Calu3 (cell line): ENCODE data around the gene CRLF1. TPM values are rescaled to one million over a fixed set of nuclear protein-coding genes. Genes with fewer than 3 reads are reported as not detected.
A peak's percentile ranks its signal among the peaks of the same experiment; 100 is the strongest.

ENCODE experiments used
- BruUV-seq: library from RNA; stranded (reverse); fragments of 400-500 nt; replicated peaks from 2 replicates; lab custom pipeline; 2021; lab: Mats Ljungman, UMichigan
- CTCF ChIA-PET: fragments of 300-600 bp; sonication (Branson Sonifier 250); formaldehyde crosslinking; loops from one replicate; lab custom pipeline; 2022; ENCODE audit warnings: antibody characterized with exemption; lab: Charles Lee
- DNase-seq: peaks from one replicate; pipeline ENCODE4 v3.0.0; 2022
- H3K27ac Mint-ChIP-seq: one replicate; pipeline ENCODE4 v1.8.0; 2022; ENCODE audit warnings: mixed read lengths; ENCODE audit not compliant: unreplicated experiment
- H3K27me3 Mint-ChIP-seq: one replicate; pipeline ENCODE4 v1.8.0; 2022; ENCODE audit warnings: mixed read lengths; ENCODE audit not compliant: unreplicated experiment
- H3K36me3 Mint-ChIP-seq: one replicate; pipeline ENCODE4 v1.8.0; 2022; ENCODE audit warnings: mild to moderate bottlenecking, moderate library complexity, mixed read lengths; ENCODE audit not compliant: insufficient read depth, unreplicated experiment
- H3K4me1 Mint-ChIP-seq: one replicate; pipeline ENCODE4 v1.8.0; 2022; ENCODE audit warnings: mild to moderate bottlenecking, low read depth, mixed read lengths; ENCODE audit not compliant: unreplicated experiment
- H3K4me3 Mint-ChIP-seq: one replicate; pipeline ENCODE4 v1.8.0; 2022; ENCODE audit warnings: mild to moderate bottlenecking, low read depth, moderate library complexity, mixed read lengths; ENCODE audit not compliant: unreplicated experiment
- H3K9me3 Mint-ChIP-seq: one replicate; pipeline ENCODE4 v1.8.0; 2022; ENCODE audit warnings: low read depth, mixed read lengths; ENCODE audit not compliant: unreplicated experiment
- intact Hi-C: fragments of 100-400 bp; cut with micrococcal nuclease; formaldehyde crosslinking; loops from one replicate; pipeline ENCODE4 v1.10.0; 2022; ENCODE audit not compliant: unreplicated experiment
- total RNA-seq: library from RNA; stranded (reverse); gene quantifications from 2 replicates; pipeline ENCODE4 v1.2.3, GENCODE V29; 2022
- TF ChIP-seq, protein P1 (sequence below): fragments of 200-600 bp; IDR thresholded peaks from one replicate; pipeline ENCODE4 v1.8.0; 2022; ENCODE audit warnings: antibody characterized with exemption; ENCODE audit not compliant: unreplicated experiment

CRLF1 gene
- total RNA-seq, 1 experiment from 2014 or later: not detected

DNA sequence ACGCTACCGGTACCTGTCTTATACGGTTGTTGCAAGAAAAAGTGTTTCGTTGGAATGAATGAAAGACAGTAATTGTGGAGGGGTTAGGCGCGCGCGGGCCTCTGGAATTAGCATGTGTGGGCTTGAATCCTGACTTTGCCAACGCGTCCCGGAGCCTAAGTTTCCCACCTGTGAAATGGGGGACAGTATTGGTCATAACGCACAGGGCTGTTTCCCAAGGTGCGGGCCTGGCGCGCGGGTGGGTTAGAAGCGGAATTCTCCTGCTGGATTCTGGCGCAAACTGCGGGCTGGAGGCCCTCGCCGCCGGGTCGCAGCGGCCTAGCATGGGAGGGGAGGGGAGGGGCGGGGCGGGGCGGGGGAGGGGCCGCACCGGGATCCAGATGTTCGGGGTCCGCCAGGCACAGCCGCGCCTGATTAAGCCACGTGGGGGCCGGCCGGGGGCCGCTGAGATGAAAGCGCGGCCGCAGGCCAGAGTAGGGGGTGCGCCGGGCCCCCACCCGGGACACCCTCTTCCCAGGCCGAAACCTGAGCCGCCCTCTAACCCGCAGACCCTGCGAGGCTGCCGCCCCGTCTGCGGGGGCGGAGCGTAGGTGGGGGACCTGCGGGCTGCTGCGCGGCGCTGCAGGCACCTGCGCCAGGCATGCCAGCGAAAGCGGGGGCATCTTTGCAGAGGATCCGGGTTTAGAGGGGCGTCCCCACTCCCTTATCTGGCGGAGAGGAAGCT lies 4.9 kb upstream of the CRLF1 start:
- no TSS peak for BruUV-seq
- H3K4me3 Mint-ChIP-seq: peak overlapping the region; percentile 31

DNA sequence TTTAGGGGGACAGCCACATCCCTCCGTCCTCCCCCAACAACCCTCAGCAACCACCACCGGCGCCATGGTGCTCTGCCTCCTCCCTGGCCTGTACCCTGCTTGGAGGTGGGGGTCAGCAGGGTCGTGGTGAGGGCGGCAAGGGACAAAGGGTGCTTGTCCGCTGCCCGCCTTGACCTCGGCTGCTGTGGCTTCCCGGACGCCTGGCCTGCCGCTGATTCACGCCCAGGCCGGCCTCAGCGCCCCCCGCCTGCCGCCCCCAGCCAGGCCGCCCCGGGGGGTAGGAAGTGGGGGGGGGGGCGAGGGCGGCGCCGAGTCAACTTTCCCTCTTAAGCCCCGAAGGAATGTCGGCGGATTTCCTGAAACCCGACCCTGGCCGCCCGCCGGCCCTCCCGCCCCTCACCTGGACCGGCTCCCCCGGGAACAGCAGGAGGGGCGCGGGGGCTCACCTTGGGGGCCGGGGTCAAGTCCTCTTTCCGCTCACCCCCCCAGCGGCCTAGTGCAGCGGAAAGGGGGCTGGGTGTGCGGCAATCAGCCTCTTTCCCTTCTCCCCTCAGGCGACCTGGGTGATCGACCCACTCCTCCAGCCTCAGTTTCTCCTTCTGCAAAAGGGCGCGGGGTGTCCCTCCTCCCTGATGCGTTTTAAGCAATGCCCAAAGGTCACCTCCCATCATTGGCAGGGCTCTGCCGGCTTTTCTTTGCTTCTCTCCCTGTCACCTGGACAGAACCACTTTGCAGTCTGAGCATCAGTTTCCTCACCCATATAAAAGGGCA lies 4.1 kb upstream of the CRLF1 start:
- H3K9me3 Mint-ChIP-seq: no peaks in the 10 kb centered on the region
- peaks cover 85% of the 10 kb centered on the region for H3K27me3 Mint-ChIP-seq
- H3K27ac Mint-ChIP-seq: no peak overlapping the region
- peak overlapping the region; percentile 31 for H3K4me3 Mint-ChIP-seq
- H3K4me1 Mint-ChIP-seq: peaks cover 7% of the 10 kb centered on the region
- no TSS peak for BruUV-seq
- no peak for DNase-seq
- peaks cover 9% of the 10 kb centered on the region for H3K36me3 Mint-ChIP-seq
- CTCF ChIA-PET: no interaction called here
- intact Hi-C loops: no loop called here
- TF ChIP-seq, protein P1, sequence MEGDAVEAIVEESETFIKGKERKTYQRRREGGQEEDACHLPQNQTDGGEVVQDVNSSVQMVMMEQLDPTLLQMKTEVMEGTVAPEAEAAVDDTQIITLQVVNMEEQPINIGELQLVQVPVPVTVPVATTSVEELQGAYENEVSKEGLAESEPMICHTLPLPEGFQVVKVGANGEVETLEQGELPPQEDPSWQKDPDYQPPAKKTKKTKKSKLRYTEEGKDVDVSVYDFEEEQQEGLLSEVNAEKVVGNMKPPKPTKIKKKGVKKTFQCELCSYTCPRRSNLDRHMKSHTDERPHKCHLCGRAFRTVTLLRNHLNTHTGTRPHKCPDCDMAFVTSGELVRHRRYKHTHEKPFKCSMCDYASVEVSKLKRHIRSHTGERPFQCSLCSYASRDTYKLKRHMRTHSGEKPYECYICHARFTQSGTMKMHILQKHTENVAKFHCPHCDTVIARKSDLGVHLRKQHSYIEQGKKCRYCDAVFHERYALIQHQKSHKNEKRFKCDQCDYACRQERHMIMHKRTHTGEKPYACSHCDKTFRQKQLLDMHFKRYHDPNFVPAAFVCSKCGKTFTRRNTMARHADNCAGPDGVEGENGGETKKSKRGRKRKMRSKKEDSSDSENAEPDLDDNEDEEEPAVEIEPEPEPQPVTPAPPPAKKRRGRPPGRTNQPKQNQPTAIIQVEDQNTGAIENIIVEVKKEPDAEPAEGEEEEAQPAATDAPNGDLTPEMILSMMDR: no peak

More for the DNA sequence above, 4.9 kb upstream of the CRLF1 start:
- no peak overlapping the region for H3K27ac Mint-ChIP-seq
- no peaks in the 10 kb centered on the region for H3K9me3 Mint-ChIP-seq
- no peak for DNase-seq
- peaks cover 9% of the 10 kb centered on the region for H3K36me3 Mint-ChIP-seq
- TF ChIP-seq, protein P1: no peak
- H3K27me3 Mint-ChIP-seq: peaks cover 86% of the 10 kb centered on the region
- peaks cover 7% of the 10 kb centered on the region for H3K4me1 Mint-ChIP-seq
- intact Hi-C loops: no loop called here
- CTCF ChIA-PET: no interaction called here

DNA sequence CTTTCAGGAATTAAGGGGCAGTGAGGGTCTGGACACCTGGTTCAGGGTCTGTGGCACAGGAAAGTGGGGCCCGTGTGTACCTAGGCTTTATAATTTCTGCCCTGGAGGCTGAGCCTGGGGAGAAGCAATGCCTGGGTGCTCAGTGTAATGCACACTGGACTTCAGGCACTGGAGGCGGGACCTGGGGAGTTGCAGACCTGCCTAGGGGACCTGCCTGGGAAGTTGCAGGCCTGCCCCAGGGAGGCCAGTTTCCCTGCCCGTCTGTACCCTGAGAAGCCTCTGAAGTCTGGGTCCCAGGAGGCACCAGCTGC lies 3.6 kb upstream of the CRLF1 start:
- no TSS peak for BruUV-seq
- no peak overlapping the region for H3K27ac Mint-ChIP-seq
- CTCF ChIA-PET: no interaction called here

DNA sequence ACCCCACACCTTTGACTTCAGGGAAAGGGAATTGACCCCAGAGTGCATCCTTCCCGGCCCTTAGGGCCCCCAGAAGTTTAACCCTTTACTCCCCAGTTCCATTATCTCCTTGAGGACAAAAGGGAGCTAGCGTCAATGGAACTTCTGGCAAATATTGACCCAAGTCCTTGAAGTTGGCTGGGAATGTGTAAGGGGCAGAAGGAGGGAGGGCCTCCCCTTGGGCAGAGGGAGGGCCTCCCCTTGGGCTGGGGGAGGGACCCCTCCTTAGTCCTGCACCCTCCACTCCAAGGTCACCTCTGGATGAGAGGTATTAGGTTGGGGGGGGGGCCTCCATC lies 3.1 kb upstream of the CRLF1 start:
- H3K36me3 Mint-ChIP-seq: peaks cover 9% of the 10 kb centered on the region
- BruUV-seq: no TSS peak
- CTCF ChIA-PET: no interaction called here
- H3K27ac Mint-ChIP-seq: no peak overlapping the region
- H3K9me3 Mint-ChIP-seq: no peaks in the 10 kb centered on the region
- no peak overlapping the region for H3K4me3 Mint-ChIP-seq
- peaks cover 7% of the 10 kb centered on the region for H3K4me1 Mint-ChIP-seq
- TF ChIP-seq, protein P1: no peak
- no peak for DNase-seq
- intact Hi-C loops: no loop called here
- H3K27me3 Mint-ChIP-seq: peaks cover 85% of the 10 kb centered on the region

More for the DNA sequence above, 3.6 kb upstream of the CRLF1 start:
- Mint-ChIP-seq H3K36me3 (peaks cover 9% of the 10 kb centered on the region), H3K9me3 (no peaks in the 10 kb centered on the region), H3K27me3 (peaks cover 85% of the 10 kb centered on the region), H3K4me3 (no peak overlapping the region), H3K4me1 (peaks cover 7% of the 10 kb centered on the region)
- DNase-seq: no peak
- TF ChIP-seq, protein P1: no peak
- intact Hi-C loops: no loop called here
